Measurements from ENCODE around the gene SLC9A3.

SLC9A3 gene

DNA sequence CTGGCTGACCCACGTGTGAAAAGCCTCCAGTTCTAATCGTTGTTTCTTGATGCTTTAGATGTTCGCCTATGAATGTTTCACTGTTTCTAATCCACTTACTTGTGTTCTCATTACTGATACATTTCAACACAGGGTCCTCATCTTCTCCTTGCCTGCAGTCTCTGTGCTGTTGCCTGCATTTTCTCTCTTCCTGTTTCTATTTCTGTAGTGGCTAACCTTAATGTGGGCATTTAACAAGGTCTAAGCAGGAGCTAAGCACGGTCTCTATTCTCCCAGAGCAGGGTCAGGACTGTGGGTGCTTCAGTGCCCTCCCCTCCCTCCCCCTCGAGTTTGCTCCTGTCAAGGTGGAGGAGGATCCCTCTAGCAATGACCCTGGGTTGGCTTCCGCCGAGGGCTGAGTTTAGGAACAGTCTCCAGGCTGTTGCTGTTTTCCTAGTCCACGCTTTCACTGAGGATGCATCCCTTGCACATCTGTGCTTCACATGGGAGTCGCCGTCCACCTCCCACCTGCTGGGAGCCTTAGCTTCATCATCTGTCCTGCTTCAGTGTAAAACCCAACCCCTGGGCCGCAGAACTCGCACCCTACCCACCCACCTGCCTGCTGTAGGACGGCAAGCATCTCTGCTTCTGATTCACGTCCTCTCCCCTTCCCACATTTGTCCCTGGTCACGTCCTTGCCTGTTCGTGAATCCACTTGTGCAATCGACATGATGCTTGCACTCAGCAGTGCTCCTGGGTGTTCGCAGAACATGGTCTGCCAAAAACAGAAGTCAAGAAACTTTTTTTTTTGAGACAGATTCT is 83.6 kb downstream of the SLC9A3 start:
- FAIRE-seq: no peak

DNA sequence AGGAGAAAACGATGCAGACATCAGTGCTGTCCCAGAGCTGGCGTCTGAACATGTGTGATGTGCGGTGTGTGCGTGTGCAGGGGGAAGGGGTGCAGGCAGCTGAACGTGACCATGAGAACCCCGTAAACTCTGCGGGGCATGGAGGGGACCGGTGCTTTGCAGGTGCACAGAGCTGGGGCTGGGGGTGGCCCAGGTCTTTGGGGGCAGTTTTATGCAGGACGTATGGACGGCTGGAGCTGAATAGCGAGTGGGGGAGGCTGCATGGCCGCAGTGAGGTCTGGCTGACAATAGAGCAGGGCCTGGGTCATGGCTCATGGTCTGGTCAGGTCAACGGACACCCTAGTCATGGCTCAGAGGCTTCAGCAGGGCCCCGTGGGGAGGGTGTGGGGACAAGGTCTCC is 84.6 kb downstream of the SLC9A3 start:
- FAIRE-seq: no peak

DNA sequence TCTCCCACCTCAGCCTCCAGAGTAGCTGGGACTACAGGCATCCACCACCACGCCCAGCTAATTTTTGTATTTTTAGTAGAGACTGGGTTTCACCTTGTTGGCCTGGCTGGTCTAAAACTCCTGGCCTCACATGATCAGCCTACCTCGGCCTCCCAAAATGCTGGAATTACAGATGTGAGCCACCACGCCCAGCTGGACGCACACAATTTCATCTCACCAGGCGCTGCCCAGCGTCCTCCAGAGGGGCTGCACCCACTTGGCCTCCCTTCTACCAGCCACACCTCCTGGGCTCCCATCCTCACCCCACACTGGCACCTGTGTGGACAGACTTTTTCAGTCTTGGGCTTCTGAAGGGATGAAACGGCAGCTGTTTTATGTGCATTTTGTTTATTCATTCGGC is 85.1 kb downstream of the SLC9A3 start:
- no peak for FAIRE-seq

DNA sequence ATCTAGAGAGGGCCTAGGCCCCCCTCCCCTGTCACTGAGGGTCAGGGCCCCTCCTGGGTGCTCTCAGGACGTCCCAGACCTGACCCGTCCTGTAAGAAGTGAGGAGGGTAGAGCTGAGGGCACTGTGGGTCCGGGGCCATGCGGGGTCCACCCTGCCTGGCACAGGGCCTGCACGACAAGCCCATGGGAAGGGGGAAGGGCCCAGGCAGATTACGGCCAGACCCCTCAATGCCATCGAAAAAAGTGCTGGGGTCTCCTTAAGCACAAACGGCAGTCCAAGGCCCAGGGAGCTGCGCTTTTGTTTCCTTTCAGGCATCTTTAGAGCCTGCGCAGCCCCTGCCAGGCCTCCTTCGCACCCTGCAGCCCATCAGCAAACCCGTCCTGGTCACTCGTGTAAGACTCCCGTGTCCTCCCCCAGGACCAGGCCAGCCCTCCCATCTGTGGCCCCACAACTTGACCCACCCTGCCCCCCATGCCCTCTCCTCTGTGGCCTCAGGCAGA is 85.7 kb downstream of the SLC9A3 start:
- no peak for FAIRE-seq

DNA sequence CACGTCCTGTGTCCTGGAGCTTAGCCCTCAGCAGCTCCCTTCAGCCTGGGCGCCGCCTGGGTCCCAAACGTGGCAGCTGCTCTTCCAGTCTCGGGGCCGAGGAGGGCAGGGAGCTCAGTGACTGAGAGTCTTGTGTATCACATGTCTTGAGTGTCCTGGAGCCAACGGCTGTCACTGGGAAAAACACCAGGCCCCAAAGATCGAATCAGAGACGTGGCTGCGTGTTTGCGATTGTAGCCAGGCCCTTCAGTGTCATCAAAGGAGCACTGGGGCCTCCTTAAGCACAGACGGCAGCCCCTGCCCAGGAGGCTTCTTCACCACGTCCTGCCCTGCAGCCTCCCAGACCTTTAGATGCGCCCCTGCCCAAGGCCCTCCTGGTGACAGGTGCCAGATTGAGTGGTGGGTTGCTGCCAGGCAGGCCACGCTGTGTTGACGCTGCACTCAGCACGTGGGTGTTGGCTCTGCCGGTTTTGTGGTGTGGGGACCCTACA is 86.9 kb downstream of the SLC9A3 start:
- FAIRE-seq: no peak

DNA sequence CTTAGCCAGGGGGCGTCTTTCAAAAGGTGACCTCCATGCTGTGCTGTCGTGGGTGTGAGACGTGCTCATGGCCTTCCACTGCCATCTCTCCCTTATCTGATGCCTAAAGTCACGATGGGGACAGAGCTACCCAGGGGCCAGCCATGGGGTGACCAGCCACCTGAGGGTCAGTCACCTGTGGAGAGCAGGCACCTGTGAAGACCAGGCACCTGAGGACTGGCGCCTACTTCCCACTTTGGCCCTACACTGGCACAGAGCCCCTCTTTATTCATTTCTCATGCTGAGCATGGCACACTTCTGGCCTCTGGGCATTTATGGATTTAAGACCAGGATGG is 87.6 kb downstream of the SLC9A3 start:
- FAIRE-seq: no peak

DNA sequence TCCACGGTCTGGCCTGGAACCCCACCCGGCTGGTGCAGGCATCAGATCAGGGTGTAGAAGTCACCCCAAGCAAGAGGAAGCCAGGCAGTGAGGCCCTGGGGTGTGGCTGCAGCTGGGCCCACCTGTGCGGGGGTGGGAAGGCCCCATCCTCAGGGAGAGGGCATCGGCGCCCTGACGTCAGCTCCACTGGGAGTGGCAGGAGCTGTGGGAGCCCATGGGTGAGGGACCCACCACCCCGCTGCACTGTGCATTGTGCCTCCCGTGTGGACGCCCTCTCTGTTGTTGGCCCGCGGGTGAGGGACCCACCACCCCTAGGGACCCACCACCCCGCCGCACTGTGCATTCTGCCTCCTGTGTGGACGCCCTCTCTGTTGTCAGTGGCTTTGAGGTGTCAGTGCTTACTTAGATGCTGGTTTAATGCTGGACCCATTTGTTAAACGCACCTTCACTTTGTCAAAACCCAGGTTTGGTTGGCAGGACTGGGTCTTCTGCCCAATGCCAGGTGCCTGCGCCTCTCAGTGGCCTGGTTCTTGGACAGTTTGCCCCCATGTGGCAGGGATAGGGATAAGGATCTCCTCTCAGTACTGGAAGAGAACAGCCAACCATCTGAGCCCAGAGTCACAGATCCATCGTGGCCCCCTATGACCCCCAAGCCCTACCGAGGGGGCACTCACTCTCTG is 88.1 kb downstream of the SLC9A3 start:
- no peak for FAIRE-seq

DNA sequence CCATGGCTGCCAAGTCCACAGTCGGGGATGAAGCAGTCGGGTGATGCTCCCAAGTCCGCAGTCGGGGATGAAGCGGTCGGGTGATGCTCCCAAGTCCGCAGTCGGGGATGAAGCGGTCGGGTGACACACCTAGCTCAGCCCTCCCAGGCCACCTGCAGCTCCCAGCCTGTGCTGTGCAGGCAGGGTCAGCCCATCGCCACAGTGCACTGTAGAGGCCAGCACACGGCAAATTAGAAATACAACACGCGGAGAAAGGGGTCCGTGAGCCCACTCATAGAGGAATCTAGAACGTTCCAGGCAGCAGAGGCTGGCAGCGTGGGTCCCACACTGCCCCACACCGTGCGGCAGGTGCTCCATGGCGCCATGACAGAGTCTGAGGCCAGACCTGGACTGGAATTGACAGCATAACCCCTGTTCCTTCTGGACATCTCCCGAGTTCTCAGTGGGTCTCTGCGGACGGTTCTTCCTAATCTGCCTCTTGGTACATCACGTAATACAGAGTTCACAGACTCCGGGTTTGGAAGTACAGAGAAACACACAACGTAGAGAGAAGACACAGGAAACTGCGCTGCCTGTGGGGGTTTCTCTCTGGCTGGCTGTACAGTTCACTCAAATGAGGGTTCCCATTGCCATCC is 89.0 kb downstream of the SLC9A3 start:
- FAIRE-seq: no peak

DNA sequence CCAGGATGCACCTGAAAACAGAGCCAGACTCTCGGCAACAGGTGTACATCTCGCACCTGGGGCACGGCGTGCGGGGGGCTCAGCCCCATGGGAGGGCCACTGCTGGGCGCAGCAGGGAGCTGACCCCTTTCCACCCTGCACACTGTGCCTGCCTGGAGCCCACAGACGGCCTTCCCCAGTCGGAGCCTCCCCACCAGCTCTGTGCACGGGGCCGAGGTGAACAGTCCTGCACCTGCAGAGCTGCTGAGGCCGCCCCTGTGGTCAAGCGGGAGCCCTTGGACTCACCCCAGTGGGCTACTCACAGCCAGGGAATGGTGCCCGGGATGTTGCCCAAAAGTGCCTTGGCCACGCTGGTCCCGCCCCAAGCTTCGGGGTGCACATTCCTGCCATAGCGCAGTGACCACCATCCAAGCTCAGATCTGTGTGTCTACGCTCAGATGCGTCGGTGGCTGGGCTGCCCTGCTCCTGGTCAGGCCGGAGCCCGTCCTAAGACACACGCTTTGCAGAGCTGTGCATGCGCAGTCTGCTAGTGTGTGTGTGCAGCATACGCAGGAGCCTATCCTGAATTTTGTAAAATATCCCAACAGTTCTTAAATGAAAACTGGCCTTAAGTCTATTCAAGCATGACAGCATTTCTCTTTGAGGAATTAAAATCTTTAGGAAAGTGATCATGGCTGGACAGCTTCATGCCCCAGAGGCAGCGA is 89.7 kb downstream of the SLC9A3 start:
- no peak for FAIRE-seq

DNA sequence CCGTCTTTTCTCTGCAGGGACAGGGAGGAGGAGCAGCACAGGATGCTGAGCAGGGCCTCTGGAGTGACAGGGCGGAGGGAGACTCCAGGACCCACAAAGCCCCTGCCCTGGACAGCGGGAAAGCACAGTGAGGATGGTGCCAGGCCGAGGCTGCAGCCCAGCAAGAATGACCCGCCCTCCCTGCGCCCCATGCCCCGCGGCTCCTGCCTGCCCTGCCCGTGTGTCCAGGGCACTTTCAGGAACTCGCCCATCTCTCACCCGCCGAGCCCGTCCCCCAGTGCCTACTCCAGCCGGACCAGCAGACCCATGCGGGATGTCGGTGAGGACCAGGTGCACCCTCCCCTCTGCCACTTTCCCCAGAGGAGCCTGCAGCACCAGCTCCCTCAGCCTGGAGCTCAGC is 90.4 kb downstream of the SLC9A3 start:
- FAIRE-seq: no peak

DNA sequence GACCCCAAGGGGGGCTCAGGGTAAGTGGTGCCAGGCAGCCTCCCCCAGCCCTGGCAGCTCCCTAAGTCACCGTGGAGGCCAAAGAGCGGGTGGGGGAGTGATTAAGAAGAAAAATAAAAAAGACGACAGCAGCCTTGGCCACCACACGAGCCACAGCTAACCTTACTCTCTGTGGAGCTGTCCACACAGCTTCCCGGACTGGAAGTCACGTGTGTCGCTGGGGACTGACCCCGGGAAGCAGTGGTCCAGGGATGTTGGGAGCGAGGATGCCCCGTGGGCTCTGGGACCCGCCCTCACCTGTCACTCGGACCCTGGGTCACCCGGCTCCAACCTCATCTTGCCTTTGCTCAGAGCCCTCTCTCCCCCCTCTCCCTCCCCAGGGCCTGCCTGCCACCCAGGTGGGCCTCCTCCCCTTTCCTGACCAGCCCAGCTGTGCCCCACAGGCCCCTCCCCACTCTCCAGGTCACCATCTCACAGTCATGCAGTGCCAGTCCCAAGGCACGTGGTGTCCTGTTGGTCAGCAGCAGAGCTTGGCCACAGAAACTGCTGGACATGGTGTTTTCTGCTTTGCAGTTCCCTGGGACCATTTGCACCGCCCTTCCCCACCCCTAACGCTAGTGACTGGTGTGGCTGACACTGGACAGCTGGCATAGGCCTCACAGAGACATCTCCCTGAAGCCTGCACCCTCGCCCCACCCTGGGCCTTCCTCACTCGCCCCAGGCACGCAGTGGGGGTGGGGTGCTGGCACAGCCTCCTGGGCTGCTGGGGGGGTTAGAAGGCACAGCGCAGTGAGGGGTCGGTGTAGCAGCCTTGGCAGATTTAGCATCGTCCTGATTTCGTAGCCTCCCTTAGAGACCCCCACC is 91.1 kb downstream of the SLC9A3 start:
- no peak for FAIRE-seq

DNA sequence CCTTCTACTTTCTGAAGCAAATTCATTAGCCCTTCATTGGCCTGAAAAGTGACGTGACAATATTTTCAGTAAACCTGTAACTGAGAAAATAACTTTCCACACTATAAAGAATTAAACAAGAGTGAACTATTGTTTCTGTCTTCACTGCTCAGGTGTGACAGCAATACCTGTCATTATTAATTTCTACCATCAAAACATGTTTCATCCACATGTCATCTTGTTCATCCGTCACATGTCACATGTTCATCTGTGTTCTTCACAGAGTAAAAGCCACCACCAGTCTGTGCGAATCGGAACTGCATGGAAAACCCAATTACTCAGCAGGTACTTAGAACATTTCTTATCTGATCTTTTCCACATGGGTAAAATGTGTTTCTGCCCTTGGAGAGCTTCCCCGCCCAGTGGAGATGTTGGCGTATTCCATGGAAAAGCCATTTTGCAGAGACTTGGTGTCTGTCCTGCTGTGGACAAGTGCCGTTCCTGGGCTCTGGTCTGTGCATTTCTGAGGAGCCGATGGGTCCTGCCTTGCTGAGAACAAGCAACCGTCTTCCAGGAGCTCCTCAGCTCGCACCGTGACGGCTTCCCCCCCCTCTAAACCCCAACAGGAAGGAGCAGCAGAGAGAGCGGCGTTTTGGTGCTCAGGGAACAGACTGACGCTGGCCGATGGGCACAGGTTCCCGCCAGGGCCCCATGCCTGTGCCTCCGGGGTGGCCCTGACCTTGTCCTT is 91.9 kb downstream of the SLC9A3 start:
- FAIRE-seq: no peak

DNA sequence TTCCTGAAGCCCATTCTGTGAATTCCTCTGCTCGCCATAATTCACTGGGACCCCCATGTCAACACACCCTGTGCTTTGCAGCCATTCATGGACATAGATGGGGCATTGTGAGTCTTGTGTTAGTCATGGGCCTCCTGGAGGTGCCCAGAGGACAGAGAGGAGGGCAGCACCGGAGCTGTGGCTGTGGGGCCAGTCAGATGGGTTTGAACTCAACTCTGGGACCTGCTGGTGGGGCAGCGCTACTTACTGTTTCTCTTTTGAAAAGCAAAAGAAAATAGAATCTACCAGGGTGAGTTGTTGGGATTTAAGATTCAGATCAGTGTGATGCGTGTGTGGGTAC is 92.6 kb downstream of the SLC9A3 start:
- no peak for FAIRE-seq

DNA sequence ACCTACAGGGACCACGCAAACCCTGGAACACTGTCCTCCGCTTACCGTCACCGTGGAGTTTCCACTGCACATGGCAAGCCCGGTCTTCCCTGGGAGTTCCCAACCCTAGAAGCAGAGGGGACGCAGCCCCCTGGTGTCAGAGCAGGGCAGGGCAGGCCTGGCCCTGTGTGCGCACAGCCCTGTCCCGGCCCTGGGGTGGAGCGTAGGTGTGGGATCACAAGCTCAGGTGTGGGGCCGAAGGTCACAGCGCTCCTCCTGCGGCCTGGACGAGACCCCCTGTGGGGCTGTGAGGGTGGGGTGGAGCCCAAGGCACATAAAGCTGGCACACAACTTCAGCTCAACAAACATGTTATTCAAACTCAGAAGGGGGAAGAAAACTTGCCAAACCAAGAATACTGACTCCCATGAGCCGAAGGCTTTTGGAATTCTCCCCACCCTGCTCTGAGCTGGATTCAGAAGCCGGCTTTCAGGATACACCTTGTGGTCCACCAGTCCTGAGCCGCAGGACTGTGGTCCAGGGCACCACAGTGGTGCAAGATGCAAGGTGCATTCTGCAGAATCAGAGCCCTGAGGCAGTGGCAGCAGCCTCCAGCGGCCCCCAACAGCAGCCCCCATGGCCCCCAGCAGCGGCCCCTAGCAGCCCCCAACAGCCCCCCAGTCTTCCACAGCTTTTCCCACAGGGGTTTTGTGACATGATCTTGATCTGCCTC is 93.1 kb downstream of the SLC9A3 start:
- no peak for FAIRE-seq

DNA sequence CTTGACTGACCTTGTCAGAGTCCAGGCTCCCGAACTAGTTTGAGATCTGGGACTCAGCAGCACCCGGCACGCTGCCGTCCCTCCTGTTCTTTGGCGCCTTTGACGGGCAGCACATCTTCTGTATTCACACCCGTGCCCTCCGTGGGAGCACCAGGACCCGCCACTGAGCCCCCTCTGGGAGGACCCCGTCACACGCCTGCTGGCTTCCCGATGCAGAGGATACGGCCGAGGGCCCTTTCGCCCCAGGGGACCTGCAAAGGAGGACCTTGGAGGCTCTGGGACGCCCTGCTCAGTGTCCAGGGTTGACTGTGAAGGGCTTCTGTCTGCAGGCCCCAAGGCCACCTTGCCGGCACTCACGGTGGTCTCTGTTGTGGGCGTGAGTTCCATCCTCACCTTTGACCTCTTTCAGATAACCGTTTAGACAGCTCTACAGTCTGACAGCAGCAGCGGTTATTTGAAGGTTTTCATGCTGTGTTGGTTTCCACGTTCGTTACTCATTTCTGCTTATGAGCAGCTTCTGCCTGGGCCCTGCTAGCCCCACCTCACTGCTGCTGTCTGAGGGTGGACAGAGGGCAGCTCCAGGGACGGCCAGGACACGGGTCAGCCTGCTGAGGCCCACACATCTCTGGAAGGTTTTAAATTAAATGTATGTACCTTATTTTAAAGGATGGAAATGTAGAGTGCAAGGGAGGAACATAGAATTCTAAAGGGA is 93.9 kb downstream of the SLC9A3 start:
- FAIRE-seq: no peak

DNA sequence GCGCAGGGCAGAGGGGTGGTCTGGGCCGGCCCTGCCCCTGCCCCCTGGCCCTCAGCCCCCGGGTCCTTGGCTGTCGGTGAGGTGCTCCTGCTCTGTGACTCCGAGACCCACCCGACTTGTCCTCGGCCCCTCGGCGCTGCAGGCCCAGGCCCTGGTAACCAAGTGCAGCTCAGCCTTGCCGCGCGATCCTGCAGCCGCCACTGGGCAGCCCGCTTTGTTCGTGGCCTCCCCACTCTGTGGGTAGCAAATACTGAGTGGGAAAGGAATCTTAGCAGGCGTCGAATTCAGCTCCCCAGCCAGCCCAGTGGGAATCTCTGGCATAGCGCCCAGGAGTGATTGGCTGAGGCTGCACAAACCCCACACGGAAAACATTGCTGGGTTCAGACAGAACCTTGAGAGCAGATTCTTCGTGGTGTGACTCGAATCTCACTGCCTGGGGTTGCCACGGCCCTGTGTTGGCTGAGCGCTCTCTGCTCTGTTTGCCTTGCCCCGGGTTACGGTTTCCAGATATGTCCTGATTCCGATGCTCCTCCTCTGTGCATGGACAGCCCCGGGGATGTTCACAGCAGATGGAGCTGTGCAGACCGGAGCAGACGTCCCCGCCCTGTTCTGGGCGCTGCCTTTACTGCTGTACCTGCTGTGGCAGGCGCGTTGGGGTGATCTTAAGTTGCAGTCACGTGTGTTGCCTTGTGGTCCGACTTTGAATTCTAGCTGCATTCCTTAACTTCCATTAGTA is 94.6 kb downstream of the SLC9A3 start:
- FAIRE-seq: no peak

DNA sequence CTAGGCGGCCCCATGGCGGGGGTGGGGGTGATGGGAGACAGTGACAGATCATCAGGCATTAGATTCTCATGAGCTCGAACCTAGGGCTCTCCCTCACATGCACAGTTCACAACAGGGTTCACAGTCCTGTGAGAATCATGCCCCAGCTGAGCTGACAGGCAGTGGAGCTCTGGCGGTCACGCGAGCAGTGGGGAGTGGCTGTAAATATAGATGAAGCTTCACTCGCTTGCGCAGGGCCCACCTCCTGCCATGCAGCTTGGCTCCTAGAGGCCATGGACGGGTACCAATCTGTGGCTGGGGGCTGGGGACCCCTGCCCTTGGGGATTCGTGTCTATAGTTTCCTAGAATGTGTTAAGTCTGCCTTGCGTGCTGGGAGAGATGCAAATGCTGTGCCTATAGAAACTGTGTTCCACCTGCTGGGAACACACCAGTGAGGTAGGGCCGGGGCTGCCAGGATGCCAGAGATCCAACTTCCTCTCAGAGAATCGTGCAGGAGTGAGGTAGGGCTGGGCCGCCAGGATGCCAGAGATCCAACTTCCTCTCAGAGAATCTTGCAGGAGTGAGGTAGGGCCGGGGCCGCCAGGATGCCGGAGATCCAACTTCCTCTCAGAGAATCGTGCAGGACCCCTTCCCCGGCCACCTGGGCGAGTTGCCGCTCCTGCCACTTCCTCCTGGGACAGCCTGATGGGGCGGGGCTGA is 95.3 kb downstream of the SLC9A3 start:
- FAIRE-seq: no peak

DNA sequence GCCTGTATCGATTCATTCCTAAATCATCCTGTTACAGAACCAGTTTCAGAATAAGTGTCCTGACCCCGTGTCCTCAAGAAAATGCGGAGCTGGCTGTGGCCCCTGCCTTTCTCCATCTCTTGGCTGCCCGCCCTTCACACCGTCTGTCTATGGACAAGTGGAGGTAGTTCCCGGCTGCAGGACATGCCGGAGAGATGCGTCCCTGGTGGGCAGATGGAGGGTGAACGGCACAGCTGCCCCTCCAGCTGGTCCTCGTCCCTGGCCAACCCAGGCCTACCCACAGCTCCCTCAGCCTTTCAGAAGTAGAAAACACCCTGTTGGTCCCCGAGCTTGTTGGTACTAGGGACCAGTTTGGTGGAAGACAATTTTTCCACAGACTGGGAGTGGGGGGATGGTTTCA is 96.0 kb downstream of the SLC9A3 start:
- FAIRE-seq: no peak
